HepG2 (cell line): ENCODE results near the gene LYPLA2. TPM values are rescaled to one million over a fixed set of nuclear protein-coding genes. Genes with fewer than 3 reads are reported as not detected.

Experiments
- BORCS8-MEF2B ChIP-seq: sonication (generic); formaldehyde crosslinking; IDR thresholded peaks from 2 replicates; pipeline ENCODE4 v1.8.0; 2022; ENCODE audit warnings: mild to moderate bottlenecking, missing genetic modification reagents
- DNMT1 ChIP-seq: sonication (generic); formaldehyde crosslinking; IDR thresholded peaks from 2 replicates; pipeline ENCODE4 v1.5.1; 2020; ENCODE audit warnings: mild to moderate bottlenecking, missing genetic modification reagents
- EEA1 ChIP-seq: sonication (generic); formaldehyde crosslinking; IDR thresholded peaks from 2 replicates; pipeline ENCODE4 v1.5.1; 2020; ENCODE audit warnings: mild to moderate bottlenecking, missing genetic modification reagents, borderline replicate concordance
- EP300 ChIP-seq, 3 experiments: sonication (generic) in 1 of 3; formaldehyde crosslinking in 1 of 3; IDR thresholded peaks; 2 replicates each; pipeline versions ENCODE4 v1.5.1 to v1.6.1; 2011 to 2020; ENCODE audit warnings: low read depth in 2 of 3, low read length in 2 of 3, borderline replicate concordance in 1 of 3, improper control_type of control experiment in 1 of 3, mild to moderate bottlenecking in 1 of 3, missing genetic modification reagents in 1 of 3, moderate library complexity in 1 of 3
- GMEB1 ChIP-seq: sonication (generic); formaldehyde crosslinking; IDR thresholded peaks from 2 replicates; pipeline ENCODE4 v1.5.1; 2020; ENCODE audit warnings: missing genetic modification reagents, mild to moderate bottlenecking, borderline replicate concordance
- ISL2 ChIP-seq: sonication (generic); formaldehyde crosslinking; IDR thresholded peaks from 2 replicates; pipeline ENCODE4 v1.5.0; 2020; ENCODE audit warnings: missing genetic modification reagents
- PAX8 ChIP-seq: sonication (generic); formaldehyde crosslinking; IDR thresholded peaks from 2 replicates; pipeline ENCODE4 v1.8.0; 2022; ENCODE audit warnings: mild to moderate bottlenecking, missing genetic modification reagents, borderline replicate concordance
- ZBTB10 ChIP-seq: sonication (generic); formaldehyde crosslinking; IDR thresholded peaks from 2 replicates; pipeline ENCODE4 v1.4.0; 2020; ENCODE audit warnings: missing genetic modification reagents, borderline replicate concordance
- ZBTB21 ChIP-seq: sonication (generic); formaldehyde crosslinking; IDR thresholded peaks from 2 replicates; pipeline ENCODE4 v1.4.0; 2020; ENCODE audit warnings: missing genetic modification reagents
- ZBTB43 ChIP-seq: sonication (generic); formaldehyde crosslinking; conservative IDR thresholded peaks from 2 replicates; pipeline ENCODE4 v1.4.0; 2020; ENCODE audit warnings: missing genetic modification reagents
- ZNF512B ChIP-seq: sonication (generic); formaldehyde crosslinking; IDR thresholded peaks from 2 replicates; pipeline ENCODE4 v1.5.1; 2020; ENCODE audit warnings: missing genetic modification reagents, mild to moderate bottlenecking, borderline replicate concordance
- ZNF570 ChIP-seq: sonication (generic); formaldehyde crosslinking; IDR thresholded peaks from 2 replicates; pipeline ENCODE4 v1.4.0; 2020; ENCODE audit warnings: mild to moderate bottlenecking, missing genetic modification reagents, borderline replicate concordance
- ZNF737 ChIP-seq: sonication (generic); formaldehyde crosslinking; IDR thresholded peaks from 2 replicates; pipeline ENCODE4 v1.5.0; 2020; ENCODE audit warnings: missing genetic modification reagents, mild to moderate bottlenecking, borderline replicate concordance
- ZNF777 ChIP-seq: sonication (generic); formaldehyde crosslinking; IDR thresholded peaks from 2 replicates; pipeline ENCODE4 v1.4.0; 2020; ENCODE audit warnings: missing genetic modification reagents
- ZXDC ChIP-seq: sonication (generic); formaldehyde crosslinking; IDR thresholded peaks from 2 replicates; pipeline ENCODE4 v1.5.0; 2020; ENCODE audit warnings: mild to moderate bottlenecking, missing genetic modification reagents
- polyA plus RNA-seq, 8 experiments: library from polyadenylated mRNA; depleted of rRNA in 3 of 8; stranded (reverse) in 7 of 8; unstranded in 1 of 8; fragments of >200 nt; fragmentation: Illumina TruSeq in 4 of 8; extraction: Trizol in 4 of 8; gene quantifications; 2 replicates each; pipeline versions ENCODE4 v1.2.1 to v1.2.3, GENCODE V29; 2011 to 2016; ENCODE audit warnings: low read depth in 4 of 8, missing spikeins in 1 of 8, mixed read lengths in 1 of 8; ENCODE audit not compliant: insufficient read depth in 1 of 8
- total RNA-seq, 5 experiments: library from RNA; depleted of rRNA; stranded (reverse); fragments of >200 nt; fragmentation: Illumina TruSeq; extraction: Trizol; gene quantifications; 2 replicates each; pipeline ENCODE4 v1.2.3, GENCODE V29; 2016; ENCODE audit warnings: low read depth in 1 of 5

LYPLA2 gene
- total and polyA plus RNA-seq, 2 of the 13 experiments (the other 11 are each of a cell fraction or from before 2014, with no cell fraction given), result 72.1 to 73.2 TPM

- TF ChIP-seq ZBTB43 (peak; percentile 67; the same call in 1 of the 2 replicates), ISL2 (CRISPR knock-in tag) (peak; percentile 68; the same call in 1 of the 2 replicates), ZNF777 (CRISPR knock-in tag) (peak; percentile 70), GMEB1 (CRISPR knock-in tag) (peak; percentile 68; the same call in 1 of the 2 replicates), ZBTB10 (CRISPR knock-in tag) (0 out of 2 replicates have a peak, but pooled peaks have one; percentile 38), EEA1 (CRISPR knock-in tag) (no peak), DNMT1 (CRISPR knock-in tag) (0 out of 2 replicates have a peak, but pooled peaks have one; percentile 54), PAX8 (CRISPR knock-in tag) (no peak; the same call in 1 of the 2 replicates), ZNF512B (no peak), EP300 (IDR thresholded peaks at IDR 0.05; ENCODE audit: low read depth in 2 of 2, low read length in 2 of 2) (0 out of 4 replicates have a peak, but pooled peaks of 1 of the 2 experiments have one; percentile 35), EP300 (CRISPR knock-in tag; IDR thresholded peaks at IDR 0.05; ENCODE audit: borderline replicate concordance) (no peak), ZNF570 (CRISPR knock-in tag) (peak; percentile 75; the same call in 1 of the 2 replicates), BORCS8-MEF2B (peak; percentile 87), ZXDC (CRISPR knock-in tag) (no peak), ZBTB21 (CRISPR knock-in tag) (no peak; the same call in 1 of the 2 replicates), ZNF737 (CRISPR knock-in tag) (no peak)
These were observed 34.3 kb downstream of the LYPLA2 start, which contains the start of gene HMGCL (continued) for GRCh38 chr1:23825076-23825761.
